ENCODE results near the gene SMAD7.
"Not testable (repeated sequence)": the region's sequence is repeated elsewhere in the genome, so short reads cannot be mapped to it uniquely, and the experiment has no call there.

SMAD7 gene

GRCh38 chr18:48872234-48873145 is 78.3 kb downstream of the SMAD7 start:
- no peak for DNase-seq (ENCODE audit: extremely low read depth, insufficient read length)
- TF ChIP-seq, protein P1, sequence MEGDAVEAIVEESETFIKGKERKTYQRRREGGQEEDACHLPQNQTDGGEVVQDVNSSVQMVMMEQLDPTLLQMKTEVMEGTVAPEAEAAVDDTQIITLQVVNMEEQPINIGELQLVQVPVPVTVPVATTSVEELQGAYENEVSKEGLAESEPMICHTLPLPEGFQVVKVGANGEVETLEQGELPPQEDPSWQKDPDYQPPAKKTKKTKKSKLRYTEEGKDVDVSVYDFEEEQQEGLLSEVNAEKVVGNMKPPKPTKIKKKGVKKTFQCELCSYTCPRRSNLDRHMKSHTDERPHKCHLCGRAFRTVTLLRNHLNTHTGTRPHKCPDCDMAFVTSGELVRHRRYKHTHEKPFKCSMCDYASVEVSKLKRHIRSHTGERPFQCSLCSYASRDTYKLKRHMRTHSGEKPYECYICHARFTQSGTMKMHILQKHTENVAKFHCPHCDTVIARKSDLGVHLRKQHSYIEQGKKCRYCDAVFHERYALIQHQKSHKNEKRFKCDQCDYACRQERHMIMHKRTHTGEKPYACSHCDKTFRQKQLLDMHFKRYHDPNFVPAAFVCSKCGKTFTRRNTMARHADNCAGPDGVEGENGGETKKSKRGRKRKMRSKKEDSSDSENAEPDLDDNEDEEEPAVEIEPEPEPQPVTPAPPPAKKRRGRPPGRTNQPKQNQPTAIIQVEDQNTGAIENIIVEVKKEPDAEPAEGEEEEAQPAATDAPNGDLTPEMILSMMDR (IDR thresholded peaks at IDR 0.05; ENCODE audit: insufficient read depth, low read length, poor library complexity, severe bottlenecking), result no peak
- no peak overlapping the region for H3K4me3 ChIP-seq (replicated peaks; ENCODE audit: low read depth, low read length)
- H3K27me3 ChIP-seq (replicated peaks; ENCODE audit: control insufficient read depth, insufficient read depth, low read length), result no peaks in the 10 kb centered on the region
- no peaks in the 10 kb centered on the region for H3K36me3 ChIP-seq (ENCODE audit: control insufficient read depth, insufficient read depth, low read length)

- no peaks in the 10 kb centered on the region for H3K36me3 ChIP-seq (ENCODE audit: control insufficient read depth, insufficient read depth, low read length)
- H3K4me3 ChIP-seq (replicated peaks; ENCODE audit: low read depth, low read length), result no peak overlapping the region
- TF ChIP-seq, protein P1 (IDR thresholded peaks at IDR 0.05; ENCODE audit: insufficient read depth, low read length, poor library complexity, severe bottlenecking), result no peak
- no peak for DNase-seq (ENCODE audit: extremely low read depth, insufficient read length)
- H3K27me3 ChIP-seq (replicated peaks; ENCODE audit: control insufficient read depth, insufficient read depth, low read length), result no peaks in the 10 kb centered on the region
These were observed 79.2 kb downstream of the SMAD7 start for GRCh38 chr18:48871391-48872166.

- H3K4me3 ChIP-seq (replicated peaks; ENCODE audit: low read depth, low read length); H3K36me3 ChIP-seq (ENCODE audit: control insufficient read depth, insufficient read depth, low read length); DNase-seq (ENCODE audit: extremely low read depth, insufficient read length); H3K27me3 ChIP-seq (replicated peaks; ENCODE audit: control insufficient read depth, insufficient read depth, low read length): not testable (repeated sequence)
These were observed 79.8 kb downstream of the SMAD7 start for GRCh38 chr18:48870926-48871325.

All from GM06990 (cell line).